ENCODE measurements around the gene SPIRE1.

- no peak for TF ChIP-seq CTCF (IDR thresholded peaks at IDR 0.05; ENCODE audit: insufficient read depth, low read length, poor library complexity, severe bottlenecking)
- no peak for TF ChIP-seq EZH2phosphoT487 (conservative IDR thresholded peaks at IDR 0.05; ENCODE audit: low read length)
Measured at GRCh38 chr18:12656605-12656937, 1.3 kb downstream of the SPIRE1 start.
